Keratinocyte (primary cell): Measurements from ENCODE around the gene B4GALT3. TPM values are rescaled to one million over a fixed set of nuclear protein-coding genes. Genes with fewer than 3 reads are reported as not detected.

Source experiments
- DNase-seq: peaks from one replicate; pipeline ENCODE4 v3.0.0-alpha.2; 2011; ENCODE audit warnings: low read depth, missing footprints, low spot score
- FAIRE-seq: peaks from 2 replicates; lab custom pipeline; 2011; peaks lifted over from hg19 to GRCh38; lab: Jason Lieb, UNC
- H2AFZ ChIP-seq: 2 replicates; pipeline ENCODE4 v1.6.0; 2012; ENCODE audit warnings: low read length, control low read depth, inconsistent platforms; ENCODE audit not compliant: control insufficient read depth
- H3K27ac ChIP-seq: 2 replicates; pipeline ENCODE4 v1.5.1; 2011; ENCODE audit warnings: low read length; ENCODE audit not compliant: control insufficient read depth, insufficient read depth
- H3K27me3 ChIP-seq: 3 replicates; pipeline ENCODE4 v1.6.0; 2011; ENCODE audit warnings: low read length; ENCODE audit not compliant: control insufficient read depth, insufficient read depth; ENCODE audit errors: extremely low read depth
- H3K36me3 ChIP-seq, 2 experiments: 2 replicates in 1 of 2; 3 replicates in 1 of 2; pipeline ENCODE4 v1.5.1; 2011; ENCODE audit warnings: low read length in 2 of 2, mild to moderate bottlenecking in 1 of 2; ENCODE audit not compliant: control insufficient read depth in 2 of 2, insufficient read depth in 2 of 2; ENCODE audit errors: extremely low read depth in 1 of 2
- H3K4me1 ChIP-seq: 3 replicates; pipeline ENCODE4 v1.5.1; 2011; ENCODE audit warnings: low read length; ENCODE audit not compliant: control insufficient read depth, insufficient read depth; ENCODE audit errors: extremely low read depth
- H3K4me2 ChIP-seq: 3 replicates; pipeline ENCODE4 v1.6.0; 2011; ENCODE audit warnings: low read depth, low read length; ENCODE audit not compliant: control insufficient read depth, insufficient read depth; ENCODE audit errors: extremely low read depth
- H3K4me3 ChIP-seq, 3 experiments: fragments of 200-600 bp in 1 of 3; sonication (generic) in 1 of 3; 2 replicates in 2 of 3; 3 replicates in 1 of 3; pipeline ENCODE4 v1.5.1; 2011 to 2016; ENCODE audit warnings: low read length in 3 of 3, mild to moderate bottlenecking in 3 of 3, control low read depth in 2 of 3, inconsistent platforms in 1 of 3, low read depth in 1 of 3, mixed read lengths in 1 of 3, mixed run types in 1 of 3, moderate library complexity in 1 of 3; ENCODE audit not compliant: control insufficient read depth in 2 of 3, insufficient read depth in 2 of 3; ENCODE audit errors: extremely low read depth in 1 of 3
- H3K79me2 ChIP-seq: 2 replicates; pipeline ENCODE4 v1.6.0; 2012; ENCODE audit warnings: low read length; ENCODE audit not compliant: control insufficient read depth, insufficient read depth
- H3K9ac ChIP-seq: 3 replicates; pipeline ENCODE4 v1.6.0; 2011; ENCODE audit warnings: low read length; ENCODE audit not compliant: control insufficient read depth, insufficient read depth; ENCODE audit errors: extremely low read depth
- H3K9me1 ChIP-seq: 3 replicates; pipeline ENCODE4 v1.6.0; 2011; ENCODE audit warnings: low read length; ENCODE audit not compliant: control insufficient read depth, insufficient read depth; ENCODE audit errors: extremely low read depth
- H3K9me3 ChIP-seq: 2 replicates; pipeline ENCODE4 v1.5.1; 2012; ENCODE audit warnings: low read depth, low read length; ENCODE audit not compliant: control insufficient read depth
- H4K20me1 ChIP-seq: 3 replicates; pipeline ENCODE4 v1.6.0; 2011; ENCODE audit warnings: low read length; ENCODE audit not compliant: control insufficient read depth, insufficient read depth; ENCODE audit errors: extremely low read depth
- CTCF ChIP-seq, 3 experiments: IDR thresholded peaks in 1 of 3; conservative IDR thresholded peaks in 1 of 3; optimal IDR thresholded peaks in 1 of 3; 2 replicates in 2 of 3; 3 replicates in 1 of 3; pipeline versions ENCODE3 to v1.5.1; 2011; ENCODE audit warnings: low read length in 3 of 3, mild to moderate bottlenecking in 3 of 3, moderate library complexity in 2 of 3, control low read depth in 1 of 3, inconsistent platforms in 1 of 3; ENCODE audit not compliant: insufficient read depth in 2 of 3; ENCODE audit errors: extremely low read depth in 1 of 3
- EZH2 ChIP-seq: IDR thresholded peaks from one replicate; pipeline ENCODE4 v1.6.1; 2012; ENCODE audit warnings: inconsistent platforms, mild to moderate bottlenecking, low read length, moderate library complexity
- dilution Hi-C: fragments of 300-500 bp; cut with MboI; formaldehyde crosslinking; loops from one replicate; pipeline ENCODE4 v1.7.0; 2020; ENCODE audit warnings: low sequenced_read_pairs; ENCODE audit not compliant: extremely low pct_ligation_motif_present
- polyA plus RNA-seq, 5 experiments: library from polyadenylated mRNA; depleted of rRNA in 3 of 5; stranded (reverse) in 3 of 5; stranded (forward) in 1 of 5; unstranded in 1 of 5; fragments of >200 nt; gene quantifications; 1 replicate in 1 of 5; 2 replicates in 3 of 5; 3 replicates in 1 of 5; pipeline versions ENCODE4 v1.2.1 to v1.2.3, GENCODE V29; 2011 to 2012; ENCODE audit warnings: missing spikeins in 2 of 5, low read depth in 1 of 5, low replicate concordance in 1 of 5

B4GALT3 gene
- polyA plus RNA-seq, 1 donor (not counting 4 experiments of a cell fraction or from before 2014, with no cell fraction given): 19.1 TPM

GRCh38 chr1:161158316-161159010 lies 18.8 kb downstream of the B4GALT3 start:
- no peaks in the 10 kb centered on the region for H3K9me3 ChIP-seq
- peaks cover 7 to 21% of the 10 kb centered on the region in 2 experiments for H3K36me3 ChIP-seq
- FAIRE-seq (no peak), DNase-seq (no peak)
- H3K4me2 ChIP-seq: peak overlapping the region; percentile 92
- H3K4me1 ChIP-seq: peaks cover 24% of the 10 kb centered on the region
- H3K79me2 ChIP-seq: peaks cover 21% of the 10 kb centered on the region
- H3K27ac ChIP-seq: peak overlapping the region; percentile 84
- peak overlapping the region; percentile 73 to 89 (median 74) for H3K4me3 ChIP-seq
- H3K9ac ChIP-seq: peak overlapping the region; percentile 91
- H2AFZ ChIP-seq: peak overlapping the region; percentile 95
- TF ChIP-seq EZH2 (no peak), CTCF (optimal IDR thresholded peaks at IDR 0.05 in 1 of 3, IDR thresholded peaks at IDR 0.05 in 1 of 3, conservative IDR thresholded peaks at IDR 0.05 in 1 of 3; ENCODE audit: extremely low read depth in 1 of 3, insufficient read depth in 2 of 3, low read length in 3 of 3) (no peak)
- dilution Hi-C loops: no loop called here
- no peaks in the 10 kb centered on the region for H3K9me1 ChIP-seq
- no peaks in the 10 kb centered on the region for H3K27me3 ChIP-seq
- H4K20me1 ChIP-seq: no peaks in the 10 kb centered on the region

- DNase-seq (no peak), FAIRE-seq (no peak)
- no peak for TF ChIP-seq CTCF (optimal IDR thresholded peaks at IDR 0.05 in 1 of 3, IDR thresholded peaks at IDR 0.05 in 1 of 3, conservative IDR thresholded peaks at IDR 0.05 in 1 of 3; ENCODE audit: extremely low read depth in 1 of 3, insufficient read depth in 2 of 3, low read length in 3 of 3)
- no peak for TF ChIP-seq EZH2
- dilution Hi-C loops: no loop called here
- Histone ChIP-seq H3K9me1 (no peaks in the 10 kb centered on the region), H3K4me1 (peaks cover 26% of the 10 kb centered on the region), H3K4me3 (no peak overlapping the region), H3K9ac (no peak overlapping the region), H3K27ac (peak overlapping the region; percentile 84), H3K9me3 (no peaks in the 10 kb centered on the region), H3K36me3 (peaks cover 7 to 15% of the 10 kb centered on the region in 2 experiments), H3K79me2 (peaks cover 21% of the 10 kb centered on the region), H4K20me1 (no peaks in the 10 kb centered on the region), H3K4me2 (no peak overlapping the region), H3K27me3 (no peaks in the 10 kb centered on the region), H2AFZ (no peak overlapping the region)
These were observed 19.4 kb downstream of the B4GALT3 start for GRCh38 chr1:161157867-161158266.
